Kidney epithelial cell (primary cell): ENCODE results near the gene SLC46A2. TPM values are rescaled to one million over a fixed set of nuclear protein-coding genes. Genes with fewer than 3 reads are reported as not detected.

ENCODE experiments used
- DNase-seq: peaks from one replicate; pipeline ENCODE4 v3.0.0-alpha.2; 2010; ENCODE audit warnings: low read depth
- H3K27me3 ChIP-seq: 2 replicates; pipeline ENCODE4 v1.6.0; 2011; ENCODE audit warnings: low read length; ENCODE audit not compliant: control insufficient read depth, insufficient read depth
- H3K36me3 ChIP-seq: 2 replicates; pipeline ENCODE4 v1.5.1; 2011; ENCODE audit warnings: low read length; ENCODE audit not compliant: control insufficient read depth, insufficient read depth
- H3K4me3 ChIP-seq: 2 replicates; pipeline ENCODE4 v1.5.1; 2011; ENCODE audit warnings: low read depth, mild to moderate bottlenecking, control low read depth, low read length
- CTCF ChIP-seq: IDR thresholded peaks from 2 replicates; pipeline ENCODE4 v1.5.1; 2011; ENCODE audit warnings: mild to moderate bottlenecking, moderate library complexity, low read length, control low read depth, inconsistent platforms; ENCODE audit not compliant: insufficient read depth, poor library complexity, severe bottlenecking
- total RNA-seq: library from RNA; depleted of rRNA; stranded (reverse); fragments of >200 nt; gene quantifications from 2 replicates; pipeline ENCODE4 v1.2.3, GENCODE V29; 2015

Gene SLC46A2
- total RNA-seq, 1 donor from 2014 or later = not detected

DNA sequence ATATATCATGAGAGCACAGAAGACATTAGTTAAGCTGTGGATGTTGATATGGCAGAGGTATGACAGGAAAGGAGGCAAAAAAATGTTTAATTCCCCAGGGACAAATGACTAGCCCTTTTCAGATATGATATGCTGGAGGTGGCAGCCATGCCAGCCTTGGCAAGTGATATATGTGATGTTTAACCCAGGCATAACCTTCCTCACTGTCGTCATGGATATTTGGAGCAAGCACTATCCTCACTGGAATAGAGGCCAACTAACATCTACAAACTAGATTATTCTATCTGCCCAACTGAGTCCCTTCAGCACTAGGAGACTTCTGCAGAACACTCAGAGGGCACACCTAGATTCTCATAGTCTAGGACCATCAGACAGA is 27.3 kb upstream of the SLC46A2 start:
- no peak overlapping the region for H3K4me3 ChIP-seq
- no peaks in the 10 kb centered on the region for H3K36me3 ChIP-seq
- DNase-seq = no peak
- TF ChIP-seq CTCF = no peak
- peaks cover 2% of the 10 kb centered on the region for H3K27me3 ChIP-seq

GRCh38 chr9:112917047-112917986 is 26.6 kb upstream of the SLC46A2 start:
- no peak for DNase-seq
- Histone ChIP-seq H3K36me3 (no peaks in the 10 kb centered on the region), H3K27me3 (peaks cover 2% of the 10 kb centered on the region), H3K4me3 (no peak overlapping the region)
- TF ChIP-seq CTCF = no peak

DNA sequence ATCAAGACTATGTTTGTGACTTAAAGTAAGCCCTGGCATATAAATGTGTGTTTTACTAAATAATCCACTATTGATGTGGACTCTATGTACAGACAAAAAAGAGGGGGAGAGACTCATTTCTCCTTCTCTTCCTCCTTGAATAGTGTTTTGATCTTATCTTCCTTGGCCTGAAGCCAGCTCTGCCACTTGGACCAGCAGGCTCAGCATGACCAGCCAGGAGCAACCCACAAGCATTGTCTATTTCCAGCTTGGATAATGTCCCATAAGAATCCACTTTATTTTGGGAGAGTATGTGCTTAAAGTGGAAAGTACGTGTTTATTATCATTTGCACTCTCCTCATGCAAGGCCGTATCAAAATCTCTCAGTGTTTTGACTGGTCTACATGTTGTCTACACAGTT is 23.8 kb upstream of the SLC46A2 start:
- TF ChIP-seq CTCF = no peak
- no peak overlapping the region for H3K4me3 ChIP-seq
- H3K36me3 ChIP-seq = no peaks in the 10 kb centered on the region
- no peaks in the 10 kb centered on the region for H3K27me3 ChIP-seq
- DNase-seq = no peak

- Histone ChIP-seq H3K27me3 (no peaks in the 10 kb centered on the region), H3K4me3 (no peak overlapping the region), H3K36me3 (no peaks in the 10 kb centered on the region)
- TF ChIP-seq CTCF = no peak
- DNase-seq = no peak
Observed at GRCh38 chr9:112913326-112913725, 22.6 kb upstream of the SLC46A2 start.

- no peaks in the 10 kb centered on the region for H3K36me3 ChIP-seq
- no peaks in the 10 kb centered on the region for H3K27me3 ChIP-seq
- no peak overlapping the region for H3K4me3 ChIP-seq
- no peak for TF ChIP-seq CTCF
- no peak for DNase-seq
Observed at GRCh38 chr9:112912636-112913035, 22.0 kb upstream of the SLC46A2 start.

- H3K4me3 ChIP-seq = no peak overlapping the region
- H3K36me3 ChIP-seq = no peaks in the 10 kb centered on the region
- DNase-seq = no peak
- TF ChIP-seq CTCF = no peak
- no peaks in the 10 kb centered on the region for H3K27me3 ChIP-seq
Observed at GRCh38 chr9:112911736-112912135, 21.1 kb upstream of the SLC46A2 start.
